LNCaP clone FGC (cell line): ENCODE measurements around the gene BTNL3.

Source experiments
- DNase-seq: peaks from one replicate; pipeline ENCODE4 v3.0.0-alpha.2; 2011; ENCODE audit warnings: low read depth
- H3K4me3 ChIP-seq: 2 replicates; pipeline ENCODE4 v1.5.1; 2011; ENCODE audit warnings: mild to moderate bottlenecking, low read depth, low read length, control low read depth
- TF ChIP-seq, protein P1 (sequence below): IDR thresholded peaks from 2 replicates; pipeline ENCODE4 v1.5.1; 2012; ENCODE audit warnings: mild to moderate bottlenecking; ENCODE audit not compliant: control insufficient read depth, insufficient read depth; ENCODE audit errors: extremely low read depth

The BTNL3 gene

DNA sequence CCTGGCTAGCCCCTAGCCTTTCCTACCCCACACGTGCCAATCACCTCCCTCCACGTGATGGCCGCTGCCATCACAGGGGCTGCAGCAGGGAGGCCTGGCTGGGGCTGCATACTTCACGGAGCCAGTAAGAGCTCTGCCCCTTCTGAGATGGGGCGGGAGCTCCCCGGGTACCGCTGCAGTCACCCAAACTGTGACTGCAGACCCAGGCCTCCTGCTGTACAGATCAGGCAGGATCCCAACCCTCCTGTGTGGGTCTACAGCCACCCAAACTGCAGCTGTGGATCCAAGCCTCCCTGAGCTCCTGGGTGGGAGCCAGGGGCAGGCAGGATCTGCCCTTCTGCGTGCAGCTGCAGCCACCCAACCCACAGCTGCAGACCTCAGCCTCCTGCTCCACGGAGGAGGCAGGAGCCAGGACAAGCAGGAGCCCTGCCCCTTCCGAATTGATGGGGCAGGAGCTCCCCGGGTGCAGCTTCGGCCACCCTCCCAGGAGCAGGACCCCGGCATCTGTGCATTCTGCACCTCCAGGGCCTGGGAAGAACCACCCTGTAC lies 48.2 kb downstream of the BTNL3 start:
- no peak overlapping the region for H3K4me3 ChIP-seq
- no peak for DNase-seq
- TF ChIP-seq, protein P1, sequence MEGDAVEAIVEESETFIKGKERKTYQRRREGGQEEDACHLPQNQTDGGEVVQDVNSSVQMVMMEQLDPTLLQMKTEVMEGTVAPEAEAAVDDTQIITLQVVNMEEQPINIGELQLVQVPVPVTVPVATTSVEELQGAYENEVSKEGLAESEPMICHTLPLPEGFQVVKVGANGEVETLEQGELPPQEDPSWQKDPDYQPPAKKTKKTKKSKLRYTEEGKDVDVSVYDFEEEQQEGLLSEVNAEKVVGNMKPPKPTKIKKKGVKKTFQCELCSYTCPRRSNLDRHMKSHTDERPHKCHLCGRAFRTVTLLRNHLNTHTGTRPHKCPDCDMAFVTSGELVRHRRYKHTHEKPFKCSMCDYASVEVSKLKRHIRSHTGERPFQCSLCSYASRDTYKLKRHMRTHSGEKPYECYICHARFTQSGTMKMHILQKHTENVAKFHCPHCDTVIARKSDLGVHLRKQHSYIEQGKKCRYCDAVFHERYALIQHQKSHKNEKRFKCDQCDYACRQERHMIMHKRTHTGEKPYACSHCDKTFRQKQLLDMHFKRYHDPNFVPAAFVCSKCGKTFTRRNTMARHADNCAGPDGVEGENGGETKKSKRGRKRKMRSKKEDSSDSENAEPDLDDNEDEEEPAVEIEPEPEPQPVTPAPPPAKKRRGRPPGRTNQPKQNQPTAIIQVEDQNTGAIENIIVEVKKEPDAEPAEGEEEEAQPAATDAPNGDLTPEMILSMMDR: no peak

DNA sequence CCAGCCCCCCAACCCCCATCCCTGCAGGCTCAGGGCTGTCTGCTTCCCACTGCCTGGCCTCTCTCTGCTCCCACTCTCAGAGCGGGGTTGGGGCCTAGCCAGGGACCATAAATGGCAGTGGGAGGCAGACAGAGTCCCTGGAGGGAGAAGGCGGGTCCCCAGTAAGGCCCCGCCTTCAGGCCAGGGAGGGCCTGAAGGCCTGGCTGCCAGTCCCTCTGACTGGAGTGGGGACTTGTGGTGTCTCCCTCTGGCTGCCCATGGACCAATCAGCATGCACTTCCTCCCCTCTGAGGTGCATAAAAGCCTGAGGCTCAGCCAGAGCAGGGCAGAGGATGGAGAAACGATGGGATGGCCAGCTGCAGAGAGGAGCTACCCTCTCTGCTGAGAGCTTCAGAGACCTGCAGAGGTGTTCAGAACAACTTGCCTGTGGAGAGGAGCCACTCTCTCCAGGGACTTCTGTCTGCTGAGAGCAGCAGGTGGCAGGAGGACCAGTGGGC lies 48.8 kb downstream of the BTNL3 start:
- DNase-seq: no peak
- H3K4me3 ChIP-seq: no peak overlapping the region
- TF ChIP-seq, protein P1: no peak

DNA sequence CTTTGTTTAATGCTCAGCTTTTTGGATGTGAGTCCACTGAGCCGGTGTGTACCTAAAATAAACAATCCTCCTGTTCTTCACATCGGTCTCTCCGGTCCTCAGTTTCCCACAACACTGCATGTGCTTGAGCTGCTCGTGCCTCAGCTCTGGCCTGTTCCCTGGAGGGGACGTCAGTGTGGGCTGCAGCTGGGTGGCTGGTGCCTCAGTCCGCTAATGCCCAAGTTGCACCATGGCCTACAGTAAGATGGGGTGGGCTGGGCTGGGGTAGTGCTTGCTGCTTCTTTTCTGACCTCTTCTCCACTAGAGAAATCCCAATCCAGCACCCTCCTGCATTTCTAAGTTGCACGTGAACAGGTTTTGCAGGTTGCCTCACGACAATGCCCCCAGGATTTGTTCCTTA lies 50.8 kb downstream of the BTNL3 start:
- DNase-seq: no peak
- TF ChIP-seq, protein P1: no peak
- H3K4me3 ChIP-seq: no peak overlapping the region

DNA sequence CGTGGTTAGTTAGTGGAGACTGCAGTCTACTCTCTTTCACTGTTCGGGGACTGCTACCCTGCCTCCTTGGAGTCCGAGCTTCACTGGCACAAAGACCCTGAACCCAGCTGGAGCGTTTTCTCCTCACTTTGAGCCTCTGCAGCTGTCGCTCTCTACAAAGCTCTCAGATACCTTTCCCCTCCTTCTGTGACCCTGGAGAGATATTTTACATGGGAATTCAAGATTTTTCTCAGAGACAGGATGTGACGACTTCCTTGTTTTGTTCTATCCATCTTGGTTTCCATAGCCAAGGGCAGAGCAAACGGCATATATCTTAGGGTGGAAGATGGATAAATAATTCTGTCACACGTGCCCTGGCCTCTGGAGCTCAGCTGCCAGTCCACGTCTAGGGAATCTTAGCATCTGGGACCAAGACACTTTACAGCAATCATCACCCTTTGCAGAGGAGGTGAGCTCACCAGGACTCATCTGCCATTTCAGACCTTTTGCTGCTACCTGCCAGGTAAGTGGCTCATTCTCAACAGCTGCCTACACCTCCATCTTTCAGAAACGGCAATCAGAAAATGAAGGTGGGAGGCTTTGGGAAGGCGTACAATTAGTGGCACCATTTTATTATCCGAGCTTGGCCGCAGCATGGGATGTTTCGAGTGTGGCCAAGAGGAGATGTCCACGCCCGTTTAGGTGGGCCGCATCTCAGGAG lies 51.4 kb downstream of the BTNL3 start, which contains the start of gene BTNL9:
Gene BTNL9 (plus strand): TSS at position 336 of the 700 bp plus-strand sequence. CDS start 5,224 bp downstream, outside the sequence.
- TF ChIP-seq, protein P1: no peak
- no peak within 1 kb of the TSS for H3K4me3 ChIP-seq
- no peak for DNase-seq

DNA sequence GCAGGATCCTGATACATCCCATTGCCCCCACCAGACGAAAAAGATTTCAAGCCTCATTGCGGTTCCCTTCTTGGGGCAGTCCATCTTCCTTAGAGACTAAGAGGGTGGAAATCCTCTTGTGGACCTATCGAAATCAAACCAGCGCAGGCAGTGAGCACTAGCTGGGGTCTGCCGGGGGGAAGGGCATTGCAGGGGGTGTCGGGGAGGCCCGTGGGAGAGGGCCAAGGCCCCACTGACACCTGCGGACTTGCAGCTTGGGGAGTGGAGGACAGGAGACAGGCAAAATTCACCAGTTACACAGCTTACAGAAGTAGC lies 51.9 kb downstream of the BTNL3 start:
- DNase-seq: no peak
- TF ChIP-seq, protein P1: no peak
- H3K4me3 ChIP-seq: no peak overlapping the region

DNA sequence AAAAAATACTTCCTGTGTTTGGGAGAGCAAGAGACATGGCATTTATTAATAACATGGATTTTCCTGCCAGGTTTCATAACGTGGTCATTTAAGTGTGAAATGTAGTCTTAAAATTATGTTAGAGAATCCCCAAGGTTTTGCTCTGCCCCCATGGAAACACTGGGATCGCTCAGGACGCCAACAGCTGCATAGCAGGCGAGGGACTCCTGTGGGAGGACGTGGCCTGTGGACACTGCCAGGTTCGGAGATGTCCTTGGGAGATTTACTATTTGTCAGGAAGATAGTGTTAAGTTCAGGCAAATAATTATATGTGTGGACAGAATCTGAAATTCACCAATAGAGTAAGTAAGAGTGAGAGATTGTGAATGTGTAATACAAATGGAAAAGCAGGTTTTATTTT lies 52.4 kb downstream of the BTNL3 start:
- no peak for DNase-seq
- no peak overlapping the region for H3K4me3 ChIP-seq
- TF ChIP-seq, protein P1: no peak
